Measurements from ENCODE around the gene APMAP.

DNA sequence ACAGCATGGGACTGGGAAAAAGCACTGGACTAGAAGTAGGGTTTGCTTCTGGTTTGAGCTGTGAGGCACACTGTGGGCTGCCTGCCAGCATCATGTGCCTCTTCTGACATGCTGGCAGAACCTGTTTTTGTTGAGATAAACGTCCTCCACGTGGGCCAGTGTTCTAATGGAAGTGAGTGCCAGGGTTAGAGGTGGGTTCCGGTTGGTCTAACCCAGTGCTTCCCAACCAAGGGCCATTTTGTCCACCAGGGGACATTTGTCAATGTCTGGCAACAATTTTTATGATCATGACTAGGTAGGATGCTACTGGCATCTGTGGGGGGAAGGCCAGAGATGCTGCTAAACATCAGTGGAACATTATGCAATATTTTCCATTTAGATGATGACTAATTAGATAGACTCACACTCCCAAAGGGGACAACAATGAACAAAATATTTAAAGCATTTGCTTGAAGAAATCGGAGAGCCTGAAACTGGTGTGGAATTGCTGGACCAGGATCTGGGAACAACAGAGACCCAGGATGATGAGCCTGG is 7.8 kb upstream of the APMAP start:
- TF ChIP-seq KLF16 (tag by site-specific recombination; IDR thresholded peaks at IDR 0.05) (no peak), ZBTB44 (tag by site-specific recombination; IDR thresholded peaks at IDR 0.05) (no peak), ZNF561 (tag by site-specific recombination; IDR thresholded peaks at IDR 0.05; ENCODE audit: borderline replicate concordance) (no peak), ZNF121 (tag by site-specific recombination; IDR thresholded peaks at IDR 0.05) (no peak), PRDM1 (tag by site-specific recombination; IDR thresholded peaks at IDR 0.05) (no peak), ZFP3 (tag by site-specific recombination; IDR thresholded peaks at IDR 0.05; ENCODE audit: low read depth) (no peak), INSM2 (tag by site-specific recombination; IDR thresholded peaks at IDR 0.05) (no peak), ZNF280C (tag by site-specific recombination; IDR thresholded peaks at IDR 0.05) (no peak), ZBTB21 (tag by site-specific recombination; IDR thresholded peaks at IDR 0.05) (no peak)
- TF ChIP-seq, protein P1, sequence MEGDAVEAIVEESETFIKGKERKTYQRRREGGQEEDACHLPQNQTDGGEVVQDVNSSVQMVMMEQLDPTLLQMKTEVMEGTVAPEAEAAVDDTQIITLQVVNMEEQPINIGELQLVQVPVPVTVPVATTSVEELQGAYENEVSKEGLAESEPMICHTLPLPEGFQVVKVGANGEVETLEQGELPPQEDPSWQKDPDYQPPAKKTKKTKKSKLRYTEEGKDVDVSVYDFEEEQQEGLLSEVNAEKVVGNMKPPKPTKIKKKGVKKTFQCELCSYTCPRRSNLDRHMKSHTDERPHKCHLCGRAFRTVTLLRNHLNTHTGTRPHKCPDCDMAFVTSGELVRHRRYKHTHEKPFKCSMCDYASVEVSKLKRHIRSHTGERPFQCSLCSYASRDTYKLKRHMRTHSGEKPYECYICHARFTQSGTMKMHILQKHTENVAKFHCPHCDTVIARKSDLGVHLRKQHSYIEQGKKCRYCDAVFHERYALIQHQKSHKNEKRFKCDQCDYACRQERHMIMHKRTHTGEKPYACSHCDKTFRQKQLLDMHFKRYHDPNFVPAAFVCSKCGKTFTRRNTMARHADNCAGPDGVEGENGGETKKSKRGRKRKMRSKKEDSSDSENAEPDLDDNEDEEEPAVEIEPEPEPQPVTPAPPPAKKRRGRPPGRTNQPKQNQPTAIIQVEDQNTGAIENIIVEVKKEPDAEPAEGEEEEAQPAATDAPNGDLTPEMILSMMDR (tag by site-specific recombination; IDR thresholded peaks at IDR 0.05), result no peak

Data from HEK293 (cell line).